ENCODE measurements around the gene ZFC3H1.

DNA sequence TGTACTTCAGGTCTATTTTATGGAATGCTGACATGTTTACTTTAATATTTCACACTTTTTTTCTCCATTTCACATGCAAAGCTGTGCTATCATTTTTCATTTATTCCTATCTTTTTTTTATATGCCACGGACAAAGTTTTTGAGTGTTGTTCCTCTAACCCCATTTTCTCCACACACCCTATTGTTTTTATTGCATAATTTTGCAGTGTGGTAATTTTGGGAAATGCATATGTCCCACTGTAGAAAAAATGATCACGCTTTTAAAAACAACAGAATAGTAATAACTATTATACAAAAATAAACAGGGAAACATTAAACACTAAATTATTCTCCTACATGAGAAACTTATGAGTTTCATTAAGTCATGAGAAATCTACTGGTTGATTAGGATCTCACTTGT lies 14.2 kb downstream of the ZFC3H1 start:
- TF ChIP-seq YY1 (IDR thresholded peaks at IDR 0.05; ENCODE audit: low read depth) (no peak), RAD21 (IDR thresholded peaks at IDR 0.05; ENCODE audit: low read depth) (no peak), CEBPB (IDR thresholded peaks at IDR 0.05) (no peak), EP300 (IDR thresholded peaks at IDR 0.05; ENCODE audit: borderline replicate concordance) (no peak), TEAD4 (IDR thresholded peaks at IDR 0.05) (no peak), FOXM1 (IDR thresholded peaks at IDR 0.05; ENCODE audit: borderline replicate concordance, low read depth) (no peak), NFIC (IDR thresholded peaks at IDR 0.05) (no peak), CREB1 (IDR thresholded peaks at IDR 0.05; ENCODE audit: low read depth) (no peak), TCF12 (IDR thresholded peaks at IDR 0.05; ENCODE audit: low read depth) (no peak), EGR1 (IDR thresholded peaks at IDR 0.05) (no peak), TAF1 (IDR thresholded peaks at IDR 0.05; ENCODE audit: low read depth) (no peak)
- TF ChIP-seq, protein P1, sequence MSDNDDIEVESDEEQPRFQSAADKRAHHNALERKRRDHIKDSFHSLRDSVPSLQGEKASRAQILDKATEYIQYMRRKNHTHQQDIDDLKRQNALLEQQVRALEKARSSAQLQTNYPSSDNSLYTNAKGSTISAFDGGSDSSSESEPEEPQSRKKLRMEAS (IDR thresholded peaks at IDR 0.05), result no peak
- TF ChIP-seq, protein P2, sequence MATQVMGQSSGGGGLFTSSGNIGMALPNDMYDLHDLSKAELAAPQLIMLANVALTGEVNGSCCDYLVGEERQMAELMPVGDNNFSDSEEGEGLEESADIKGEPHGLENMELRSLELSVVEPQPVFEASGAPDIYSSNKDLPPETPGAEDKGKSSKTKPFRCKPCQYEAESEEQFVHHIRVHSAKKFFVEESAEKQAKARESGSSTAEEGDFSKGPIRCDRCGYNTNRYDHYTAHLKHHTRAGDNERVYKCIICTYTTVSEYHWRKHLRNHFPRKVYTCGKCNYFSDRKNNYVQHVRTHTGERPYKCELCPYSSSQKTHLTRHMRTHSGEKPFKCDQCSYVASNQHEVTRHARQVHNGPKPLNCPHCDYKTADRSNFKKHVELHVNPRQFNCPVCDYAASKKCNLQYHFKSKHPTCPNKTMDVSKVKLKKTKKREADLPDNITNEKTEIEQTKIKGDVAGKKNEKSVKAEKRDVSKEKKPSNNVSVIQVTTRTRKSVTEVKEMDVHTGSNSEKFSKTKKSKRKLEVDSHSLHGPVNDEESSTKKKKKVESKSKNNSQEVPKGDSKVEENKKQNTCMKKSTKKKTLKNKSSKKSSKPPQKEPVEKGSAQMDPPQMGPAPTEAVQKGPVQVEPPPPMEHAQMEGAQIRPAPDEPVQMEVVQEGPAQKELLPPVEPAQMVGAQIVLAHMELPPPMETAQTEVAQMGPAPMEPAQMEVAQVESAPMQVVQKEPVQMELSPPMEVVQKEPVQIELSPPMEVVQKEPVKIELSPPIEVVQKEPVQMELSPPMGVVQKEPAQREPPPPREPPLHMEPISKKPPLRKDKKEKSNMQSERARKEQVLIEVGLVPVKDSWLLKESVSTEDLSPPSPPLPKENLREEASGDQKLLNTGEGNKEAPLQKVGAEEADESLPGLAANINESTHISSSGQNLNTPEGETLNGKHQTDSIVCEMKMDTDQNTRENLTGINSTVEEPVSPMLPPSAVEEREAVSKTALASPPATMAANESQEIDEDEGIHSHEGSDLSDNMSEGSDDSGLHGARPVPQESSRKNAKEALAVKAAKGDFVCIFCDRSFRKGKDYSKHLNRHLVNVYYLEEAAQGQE (IDR thresholded peaks at IDR 0.05; ENCODE audit: low read depth), result no peak
- TF ChIP-seq, protein P3, sequence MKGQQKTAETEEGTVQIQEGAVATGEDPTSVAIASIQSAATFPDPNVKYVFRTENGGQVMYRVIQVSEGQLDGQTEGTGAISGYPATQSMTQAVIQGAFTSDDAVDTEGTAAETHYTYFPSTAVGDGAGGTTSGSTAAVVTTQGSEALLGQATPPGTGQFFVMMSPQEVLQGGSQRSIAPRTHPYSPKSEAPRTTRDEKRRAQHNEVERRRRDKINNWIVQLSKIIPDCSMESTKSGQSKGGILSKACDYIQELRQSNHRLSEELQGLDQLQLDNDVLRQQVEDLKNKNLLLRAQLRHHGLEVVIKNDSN (IDR thresholded peaks at IDR 0.05), result no peak

All from Ishikawa (cell line).